Measurements from ENCODE around the gene SRPRB. TPM values are rescaled to one million over a fixed set of nuclear protein-coding genes. Genes with fewer than 3 reads are reported as not detected.

The SRPRB gene
- total and polyA plus RNA-seq, 5 donors from 2014 or later = 23.8 to 57.2 (median 36.4) TPM

GRCh38 chr3:133859381-133860234 is 54.0 kb downstream of the SRPRB start:
- H3K4me1 Mint-ChIP-seq = no peaks in the 10 kb centered on the region
- ATAC-seq (ENCODE audit: low read depth in 2 of 2) (no peak), DNase-seq (no peak)
- Histone ChIP-seq H3K4me3 (ENCODE audit: low read depth, low read length) (no peak overlapping the region), H3K9me3 (ENCODE audit: control insufficient read depth in 2 of 2, low read length in 2 of 2) (no peaks in the 10 kb centered on the region), H3K4me1 (ENCODE audit: control insufficient read depth, insufficient read depth, low read length, poor library complexity, severe bottlenecking) (no peaks in the 10 kb centered on the region), H3K27me3 (ENCODE audit: control insufficient read depth, insufficient read depth, low read length) (no peaks in the 10 kb centered on the region), H3K36me3 (ENCODE audit: control insufficient read depth, insufficient read depth, low read length) (no peaks in the 10 kb centered on the region), H3K27ac (ENCODE audit: insufficient read depth, low read length, poor library complexity, severe bottlenecking) (no peak overlapping the region)
- peaks cover 10% of the 10 kb centered on the region for H3K27me3 Mint-ChIP-seq
- H3K27ac Mint-ChIP-seq = no peak overlapping the region
- no peaks in the 10 kb centered on the region for H3K36me3 Mint-ChIP-seq
- H3K4me3 Mint-ChIP-seq = no peak overlapping the region
- peaks cover 0 to 2% (median 0%) of the 10 kb centered on the region in 7 donors for H3K9me3 Mint-ChIP-seq

GRCh38 chr3:133860519-133860918 is 54.9 kb downstream of the SRPRB start:
- no peak overlapping the region for H3K4me3 ChIP-seq (ENCODE audit: low read depth, low read length)
- no peak overlapping the region for H3K27ac Mint-ChIP-seq
- H3K27me3 Mint-ChIP-seq = peaks cover 11% of the 10 kb centered on the region
- ATAC-seq (ENCODE audit: low read depth in 2 of 2) = no peak
- no peaks in the 10 kb centered on the region for H3K36me3 Mint-ChIP-seq
- DNase-seq = no peak
- peaks cover 0 to 2% (median 0%) of the 10 kb centered on the region in 7 donors for H3K9me3 Mint-ChIP-seq
- no peaks in the 10 kb centered on the region for H3K36me3 ChIP-seq (ENCODE audit: control insufficient read depth, insufficient read depth, low read length)
- H3K9me3 ChIP-seq (ENCODE audit: control insufficient read depth in 2 of 2, low read length in 2 of 2) = no peaks in the 10 kb centered on the region
- H3K4me1 Mint-ChIP-seq = no peaks in the 10 kb centered on the region
- H3K4me1 ChIP-seq (ENCODE audit: control insufficient read depth, insufficient read depth, low read length, poor library complexity, severe bottlenecking) = no peaks in the 10 kb centered on the region
- no peaks in the 10 kb centered on the region for H3K27me3 ChIP-seq (ENCODE audit: control insufficient read depth, insufficient read depth, low read length)
- H3K27ac ChIP-seq (ENCODE audit: insufficient read depth, low read length, poor library complexity, severe bottlenecking) = no peak overlapping the region
- no peak overlapping the region for H3K4me3 Mint-ChIP-seq

GRCh38 chr3:133862161-133862560 is 56.5 kb downstream of the SRPRB start:
- Mint-ChIP-seq H3K27ac (no peak overlapping the region), H3K27me3 (peaks cover 11% of the 10 kb centered on the region), H3K4me1 (no peaks in the 10 kb centered on the region), H3K36me3 (no peaks in the 10 kb centered on the region), H3K9me3 (peaks cover 0 to 2% (median 0%) of the 10 kb centered on the region in 7 donors), H3K4me3 (no peak overlapping the region)
- ATAC-seq (ENCODE audit: low read depth in 2 of 2) (no peak), DNase-seq (no peak)
- H3K4me3 ChIP-seq (ENCODE audit: low read depth, low read length) = no peak overlapping the region
- no peaks in the 10 kb centered on the region for H3K36me3 ChIP-seq (ENCODE audit: control insufficient read depth, insufficient read depth, low read length)
- H3K27me3 ChIP-seq (ENCODE audit: control insufficient read depth, insufficient read depth, low read length) = no peaks in the 10 kb centered on the region
- H3K27ac ChIP-seq (ENCODE audit: insufficient read depth, low read length, poor library complexity, severe bottlenecking) = no peak overlapping the region
- no peaks in the 10 kb centered on the region for H3K9me3 ChIP-seq (ENCODE audit: control insufficient read depth in 2 of 2, low read length in 2 of 2)
- H3K4me1 ChIP-seq (ENCODE audit: control insufficient read depth, insufficient read depth, low read length, poor library complexity, severe bottlenecking) = no peaks in the 10 kb centered on the region

GRCh38 chr3:133863911-133864310 is 58.3 kb downstream of the SRPRB start:
- no peaks in the 10 kb centered on the region for H3K4me1 ChIP-seq (ENCODE audit: control insufficient read depth, insufficient read depth, low read length, poor library complexity, severe bottlenecking)
- ATAC-seq (ENCODE audit: low read depth in 2 of 2) (no peak), DNase-seq (no peak)
- Mint-ChIP-seq H3K27me3 (peaks cover 21% of the 10 kb centered on the region), H3K4me1 (no peaks in the 10 kb centered on the region), H3K36me3 (no peaks in the 10 kb centered on the region), H3K9me3 (peaks cover 0 to 2% (median 0%) of the 10 kb centered on the region in 7 donors), H3K4me3 (no peak overlapping the region), H3K27ac (no peak overlapping the region)
- no peaks in the 10 kb centered on the region for H3K27me3 ChIP-seq (ENCODE audit: control insufficient read depth, insufficient read depth, low read length)
- H3K27ac ChIP-seq (ENCODE audit: insufficient read depth, low read length, poor library complexity, severe bottlenecking) = no peak overlapping the region
- H3K36me3 ChIP-seq (ENCODE audit: control insufficient read depth, insufficient read depth, low read length) = no peaks in the 10 kb centered on the region
- H3K4me3 ChIP-seq (ENCODE audit: low read depth, low read length) = no peak overlapping the region
- no peaks in the 10 kb centered on the region for H3K9me3 ChIP-seq (ENCODE audit: control insufficient read depth in 2 of 2, low read length in 2 of 2)

GRCh38 chr3:133864616-133865015 is 59.0 kb downstream of the SRPRB start:
- no peaks in the 10 kb centered on the region for H3K27me3 ChIP-seq (ENCODE audit: control insufficient read depth, insufficient read depth, low read length)
- H3K27ac ChIP-seq (ENCODE audit: insufficient read depth, low read length, poor library complexity, severe bottlenecking) = no peak overlapping the region
- H3K4me3 ChIP-seq (ENCODE audit: low read depth, low read length) = no peak overlapping the region
- H3K9me3 ChIP-seq (ENCODE audit: control insufficient read depth in 2 of 2, low read length in 2 of 2) = no peaks in the 10 kb centered on the region
- Mint-ChIP-seq H3K4me3 (no peak overlapping the region), H3K27ac (no peak overlapping the region), H3K36me3 (no peaks in the 10 kb centered on the region), H3K4me1 (no peaks in the 10 kb centered on the region), H3K9me3 (peaks cover 0 to 3% (median 0%) of the 10 kb centered on the region in 7 donors), H3K27me3 (peaks cover 24% of the 10 kb centered on the region)
- DNase-seq (no peak), ATAC-seq (ENCODE audit: low read depth in 2 of 2) (no peak)
- H3K36me3 ChIP-seq (ENCODE audit: control insufficient read depth, insufficient read depth, low read length) = no peaks in the 10 kb centered on the region
- no peaks in the 10 kb centered on the region for H3K4me1 ChIP-seq (ENCODE audit: control insufficient read depth, insufficient read depth, low read length, poor library complexity, severe bottlenecking)

GRCh38 chr3:133865136-133865855 is 59.7 kb downstream of the SRPRB start:
- no peaks in the 10 kb centered on the region for H3K36me3 Mint-ChIP-seq
- no peaks in the 10 kb centered on the region for H3K4me1 Mint-ChIP-seq
- H3K9me3 Mint-ChIP-seq = peaks cover 0 to 3% (median 0%) of the 10 kb centered on the region in 7 donors
- no peak for ATAC-seq (ENCODE audit: low read depth in 2 of 2)
- DNase-seq = no peak
- H3K4me1 ChIP-seq (ENCODE audit: control insufficient read depth, insufficient read depth, low read length, poor library complexity, severe bottlenecking) = no peaks in the 10 kb centered on the region
- no peak overlapping the region for H3K4me3 ChIP-seq (ENCODE audit: low read depth, low read length)
- H3K27ac ChIP-seq (ENCODE audit: insufficient read depth, low read length, poor library complexity, severe bottlenecking) = no peak overlapping the region
- H3K36me3 ChIP-seq (ENCODE audit: control insufficient read depth, insufficient read depth, low read length) = no peaks in the 10 kb centered on the region
- H3K27me3 Mint-ChIP-seq = peaks cover 29% of the 10 kb centered on the region
- no peaks in the 10 kb centered on the region for H3K9me3 ChIP-seq (ENCODE audit: control insufficient read depth in 2 of 2, low read length in 2 of 2)
- H3K27me3 ChIP-seq (ENCODE audit: control insufficient read depth, insufficient read depth, low read length) = no peaks in the 10 kb centered on the region
- H3K4me3 Mint-ChIP-seq = no peak overlapping the region
- H3K27ac Mint-ChIP-seq = no peak overlapping the region

- H3K9me3 Mint-ChIP-seq = peaks cover 0 to 3% (median 0%) of the 10 kb centered on the region in 7 donors
- no peak overlapping the region for H3K27ac ChIP-seq (ENCODE audit: insufficient read depth, low read length, poor library complexity, severe bottlenecking)
- H3K27me3 Mint-ChIP-seq = peaks cover 32% of the 10 kb centered on the region
- H3K27ac Mint-ChIP-seq = no peak overlapping the region
- H3K36me3 Mint-ChIP-seq = no peaks in the 10 kb centered on the region
- no peak overlapping the region for H3K4me3 ChIP-seq (ENCODE audit: low read depth, low read length)
- H3K4me3 Mint-ChIP-seq = no peak overlapping the region
- no peak for DNase-seq
- H3K36me3 ChIP-seq (ENCODE audit: control insufficient read depth, insufficient read depth, low read length) = no peaks in the 10 kb centered on the region
- no peaks in the 10 kb centered on the region for H3K27me3 ChIP-seq (ENCODE audit: control insufficient read depth, insufficient read depth, low read length)
- no peaks in the 10 kb centered on the region for H3K4me1 ChIP-seq (ENCODE audit: control insufficient read depth, insufficient read depth, low read length, poor library complexity, severe bottlenecking)
- no peak for ATAC-seq (ENCODE audit: low read depth in 2 of 2)
- H3K9me3 ChIP-seq (ENCODE audit: control insufficient read depth in 2 of 2, low read length in 2 of 2) = no peaks in the 10 kb centered on the region
- H3K4me1 Mint-ChIP-seq = no peaks in the 10 kb centered on the region
These were observed 60.5 kb downstream of the SRPRB start for GRCh38 chr3:133866141-133866540.

Measured in CD4-positive, CD25-positive, alpha-beta regulatory T cell (primary cell).